SKM-1 (cell line): Measurements from ENCODE around the gene ICAM2.
"Not testable (repeated sequence)": the region's sequence is repeated elsewhere in the genome, so short reads cannot be mapped to it uniquely, and the experiment has no call there.

Source experiments
- DNase-seq: peaks from one replicate; lab custom pipeline; 2025; ENCODE audit not compliant: unreplicated experiment; lab: John Stamatoyannopoulos, UW

ICAM2 gene

DNA sequence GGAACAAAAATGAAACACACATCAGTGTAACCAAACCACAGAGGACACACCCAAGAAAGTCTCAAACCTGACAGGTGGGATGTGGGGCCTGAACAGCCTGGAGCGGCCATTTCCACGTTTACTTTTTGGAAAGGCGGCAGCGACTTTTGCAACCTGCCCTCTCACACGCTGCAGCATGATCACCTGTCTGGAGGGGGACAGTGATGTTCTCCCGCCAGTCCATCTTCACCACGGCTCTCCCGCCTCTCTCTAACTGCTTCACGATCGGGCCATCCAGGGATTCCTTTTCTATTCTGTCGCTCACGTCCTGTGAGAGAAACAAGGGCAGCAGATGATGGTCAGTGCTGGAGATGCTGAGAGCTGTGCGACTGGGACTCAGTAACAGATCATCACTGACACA lies 24.7 kb upstream of the ICAM2 start:
- DNase-seq, result no peak

DNA sequence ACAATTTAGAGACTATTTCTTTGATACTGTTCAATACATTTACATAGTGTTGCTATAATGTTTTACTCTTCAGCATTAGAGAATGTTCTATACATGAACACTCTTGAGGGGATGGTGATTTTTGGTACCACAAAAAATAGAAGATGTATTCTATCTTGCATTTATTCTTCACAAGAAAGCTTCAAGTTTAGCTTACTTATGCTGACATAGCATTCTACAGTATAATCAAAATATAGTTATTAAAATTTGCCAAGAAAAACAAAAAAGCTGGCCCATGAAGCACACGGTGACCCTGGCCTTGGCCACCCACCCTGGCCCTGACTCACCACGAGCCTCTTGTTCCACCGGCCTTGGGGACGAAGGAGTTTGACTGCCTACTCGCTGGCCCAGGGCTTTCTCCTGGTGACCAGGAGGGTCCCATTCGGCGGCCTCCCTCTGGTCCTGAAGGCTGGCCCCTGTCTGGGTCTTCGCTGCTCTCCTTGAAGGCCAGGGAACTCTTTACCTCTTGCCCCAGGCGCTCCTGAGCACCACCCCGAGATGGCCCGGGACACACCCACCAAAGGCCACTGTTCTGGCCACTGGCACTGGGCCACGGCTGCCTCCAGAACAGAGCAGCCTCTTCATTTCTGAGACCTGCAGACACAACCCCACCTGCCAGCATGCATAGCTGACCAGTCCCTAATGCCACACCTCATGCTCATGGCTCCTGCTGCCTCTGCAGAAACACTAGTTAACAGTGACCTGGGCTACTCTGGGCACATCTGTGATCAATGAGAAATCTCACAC lies 22.5 kb upstream of the ICAM2 start:
- DNase-seq, result no peak

DNA sequence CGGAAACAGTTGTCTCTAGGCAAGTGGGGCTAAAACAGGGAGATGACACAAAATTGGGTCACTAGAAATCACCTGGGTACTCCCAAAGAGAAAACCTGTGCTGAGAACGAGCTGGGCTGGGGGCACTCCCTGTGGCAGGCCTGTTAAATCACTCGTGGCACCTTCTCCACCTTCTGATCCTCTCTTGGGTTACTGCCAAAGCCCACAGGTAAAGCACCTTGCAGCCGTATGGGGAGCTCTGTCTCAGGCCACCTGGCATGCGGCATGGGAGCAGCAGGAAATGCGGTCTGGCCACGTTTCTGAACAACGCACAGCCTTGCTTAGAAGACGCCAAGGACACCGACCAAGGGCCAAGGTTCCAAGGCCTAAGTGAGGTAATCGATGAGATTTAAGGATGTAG lies 21.5 kb upstream of the ICAM2 start:
- no peak for DNase-seq

DNA sequence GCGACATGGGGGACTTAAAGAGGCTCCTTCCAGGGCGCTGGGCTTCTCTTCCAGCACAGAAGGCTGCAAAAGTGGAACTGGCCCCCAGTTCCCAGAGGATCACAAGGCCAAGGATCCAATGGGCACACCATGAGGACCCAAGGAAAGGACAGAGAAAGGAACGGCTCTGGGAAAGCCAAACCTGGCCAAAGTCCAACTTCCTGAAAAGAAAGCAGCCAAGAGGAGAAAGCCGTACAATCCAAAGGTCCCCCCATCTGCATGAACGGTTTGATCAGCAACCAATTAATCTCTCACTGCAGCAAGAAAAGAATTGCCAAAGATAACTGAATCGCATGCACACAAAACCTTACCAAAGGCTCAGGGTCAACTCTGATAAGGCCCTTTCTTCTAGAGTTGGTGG lies 19.8 kb upstream of the ICAM2 start:
- no peak for DNase-seq

DNA sequence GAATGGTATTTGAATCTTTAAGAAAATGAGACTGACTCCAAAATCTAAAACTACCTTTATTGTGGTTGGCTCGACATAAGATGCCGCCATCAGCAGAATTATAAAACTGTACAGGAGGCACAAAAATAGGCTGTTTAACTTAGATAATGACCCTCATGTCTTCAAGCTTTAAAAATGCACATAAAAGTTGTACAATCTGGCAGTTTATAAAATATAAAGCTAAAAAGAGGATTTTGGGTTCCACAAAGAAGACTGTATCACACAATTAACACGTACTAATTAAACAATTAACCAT lies 18.6 kb upstream of the ICAM2 start:
- DNase-seq, result no peak

DNA sequence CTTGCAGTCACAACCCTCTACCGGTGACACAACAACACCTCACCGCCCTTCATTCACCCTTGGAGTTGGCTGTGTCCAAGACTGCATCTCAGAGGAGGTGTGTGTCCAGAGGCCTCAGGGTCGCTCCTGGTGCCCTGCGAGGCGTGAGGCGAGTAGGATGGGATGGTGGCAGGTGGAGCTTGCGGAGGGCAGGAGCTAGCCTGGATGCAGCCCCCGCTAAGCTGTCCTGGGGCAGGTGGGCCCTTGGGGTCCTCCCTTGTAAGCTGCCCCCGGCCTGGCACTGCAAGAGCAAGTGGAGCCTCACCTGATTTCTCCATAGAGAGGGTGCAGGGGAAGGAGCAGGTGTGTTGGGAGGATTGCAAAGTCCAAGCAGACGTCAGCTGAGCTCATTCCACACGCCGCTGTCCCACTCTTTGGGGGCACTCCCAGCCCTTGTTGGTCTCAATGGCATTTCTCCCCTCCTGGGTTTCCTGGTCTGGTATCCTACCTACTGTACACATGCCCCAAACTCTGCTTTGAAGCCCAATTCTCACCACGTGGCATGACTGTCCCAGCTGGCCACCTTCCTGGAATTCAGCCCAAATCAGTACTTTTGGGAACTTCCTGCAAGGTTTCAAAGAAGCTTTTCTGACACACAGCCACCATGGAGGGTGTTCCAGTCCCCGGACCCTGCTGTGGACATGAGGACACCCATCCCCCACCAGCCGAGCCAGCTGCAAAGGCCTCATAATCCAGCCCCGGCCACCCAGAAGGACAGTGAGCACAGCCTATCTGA lies 18.1 kb upstream of the ICAM2 start:
- DNase-seq, result no peak

DNA sequence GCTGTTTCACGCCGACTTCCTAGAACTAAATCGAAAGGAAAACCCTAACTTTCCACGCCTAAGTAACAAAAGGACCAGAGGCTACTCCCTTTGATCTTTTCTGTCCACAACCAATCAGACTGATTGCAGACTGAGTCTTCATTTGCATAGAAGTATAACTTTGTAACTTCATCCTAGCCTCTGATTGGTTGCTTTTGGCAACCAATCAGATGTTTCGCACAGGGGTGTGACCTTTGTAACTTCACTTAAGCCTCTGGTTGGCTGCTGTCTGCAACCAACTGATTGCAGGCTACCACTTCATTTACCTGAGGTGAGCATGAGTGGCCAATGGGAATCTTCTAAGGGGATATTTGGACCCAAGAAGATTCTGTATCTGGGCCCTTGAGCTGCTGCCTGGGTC lies 17.4 kb upstream of the ICAM2 start:
- no peak for DNase-seq

DNA sequence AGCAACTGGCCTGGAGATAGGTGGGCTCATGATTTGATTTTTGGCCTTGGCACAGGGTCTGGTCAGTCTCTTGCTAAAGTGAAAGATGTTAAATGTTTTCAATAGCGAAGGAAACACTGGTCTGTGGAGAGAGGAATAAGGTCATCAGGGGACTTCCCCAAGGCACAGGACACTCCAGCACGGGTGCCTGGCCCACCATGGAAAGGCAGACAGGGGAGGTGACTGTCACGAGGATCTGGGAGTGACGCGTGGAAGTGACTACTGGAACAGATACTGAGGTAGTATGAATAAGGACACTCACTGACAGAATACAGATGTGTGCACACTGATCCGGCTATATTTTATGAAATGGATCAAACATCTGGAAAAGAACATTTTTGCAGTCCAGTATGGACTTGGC lies 16.7 kb upstream of the ICAM2 start:
- DNase-seq, result no peak

DNA sequence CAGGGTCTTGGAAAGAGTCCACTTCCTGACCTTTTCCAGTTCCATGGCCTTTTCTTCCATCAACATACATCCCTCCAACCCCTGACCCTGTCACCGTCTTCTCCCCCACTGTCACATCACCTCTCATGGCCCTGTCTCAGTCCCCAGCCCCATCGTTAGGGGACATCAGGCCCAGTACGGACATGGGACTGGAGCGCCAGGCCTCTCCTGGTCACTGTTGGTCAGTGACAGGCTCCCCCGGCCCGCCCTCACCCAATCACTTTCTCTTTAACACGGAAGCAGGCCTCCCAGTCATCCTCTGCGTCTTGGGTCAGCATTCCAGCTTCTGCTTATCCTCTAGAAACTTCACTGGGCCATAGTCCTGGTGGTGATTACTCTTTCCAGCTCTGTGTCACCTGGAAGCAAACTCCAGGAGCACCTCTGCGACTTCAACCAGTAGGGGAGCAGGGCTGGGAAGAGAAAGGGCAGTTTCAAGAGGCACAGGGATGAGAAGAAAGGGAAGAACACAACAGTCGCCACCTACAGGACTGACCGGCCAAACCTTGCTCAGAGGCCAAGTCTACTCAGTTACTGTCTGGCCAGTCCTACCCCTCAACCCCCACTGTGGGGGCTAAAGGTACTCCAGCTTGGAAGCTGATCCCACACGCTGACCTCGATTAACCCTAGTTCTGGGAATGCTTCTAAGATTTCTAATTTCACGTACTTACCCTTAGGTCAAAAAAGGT lies 15.9 kb upstream of the ICAM2 start:
- DNase-seq, result peak; percentile 24

DNA sequence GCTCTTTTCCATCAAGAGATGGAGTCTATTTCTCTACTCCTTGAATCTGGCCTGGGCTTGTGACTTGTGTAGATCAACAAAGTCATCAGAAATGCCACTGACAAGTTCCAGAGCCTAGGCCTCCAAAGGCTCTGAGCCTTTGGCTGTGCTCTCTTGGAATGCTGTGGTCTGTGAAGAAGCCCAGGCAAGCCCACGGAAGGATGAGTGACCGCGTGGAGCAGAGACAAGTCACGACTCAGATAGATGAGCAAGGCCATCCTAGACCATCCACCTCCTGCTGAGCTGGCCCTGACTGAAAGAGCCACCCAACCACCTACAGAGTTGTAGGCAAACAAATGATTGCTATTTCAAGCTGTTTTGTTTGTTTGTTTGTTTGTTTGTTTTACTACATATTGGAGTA lies 11.6 kb upstream of the ICAM2 start:
- DNase-seq, result no peak

DNA sequence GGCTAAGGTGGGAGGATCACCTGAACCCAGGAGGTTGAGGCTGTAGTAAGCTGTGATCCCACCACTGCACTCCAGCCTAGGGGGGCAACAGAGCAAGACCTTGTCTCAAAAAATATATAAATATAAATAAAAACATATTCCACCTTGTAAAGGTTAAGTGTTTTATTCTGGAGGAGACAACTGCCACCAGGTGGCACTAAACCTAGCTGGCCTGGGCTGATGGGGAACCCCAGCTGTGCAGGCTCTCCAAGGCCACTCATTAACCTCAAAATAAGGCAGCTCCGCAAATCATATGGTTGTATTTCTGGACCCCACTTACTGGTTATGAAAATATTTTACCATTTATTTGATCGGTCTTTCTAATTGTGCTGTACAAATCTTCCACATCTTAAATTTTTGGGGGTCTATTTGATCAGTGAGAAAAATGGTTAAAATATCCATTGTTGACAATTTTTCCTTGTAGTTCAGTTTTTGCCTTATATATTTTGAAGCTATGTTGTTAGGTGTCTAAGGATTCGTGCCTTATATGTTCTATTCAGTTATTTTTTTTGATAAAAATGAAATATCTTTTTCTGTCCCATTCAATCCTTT lies 8.5 kb upstream of the ICAM2 start:
- DNase-seq, result peak; percentile 32

DNA sequence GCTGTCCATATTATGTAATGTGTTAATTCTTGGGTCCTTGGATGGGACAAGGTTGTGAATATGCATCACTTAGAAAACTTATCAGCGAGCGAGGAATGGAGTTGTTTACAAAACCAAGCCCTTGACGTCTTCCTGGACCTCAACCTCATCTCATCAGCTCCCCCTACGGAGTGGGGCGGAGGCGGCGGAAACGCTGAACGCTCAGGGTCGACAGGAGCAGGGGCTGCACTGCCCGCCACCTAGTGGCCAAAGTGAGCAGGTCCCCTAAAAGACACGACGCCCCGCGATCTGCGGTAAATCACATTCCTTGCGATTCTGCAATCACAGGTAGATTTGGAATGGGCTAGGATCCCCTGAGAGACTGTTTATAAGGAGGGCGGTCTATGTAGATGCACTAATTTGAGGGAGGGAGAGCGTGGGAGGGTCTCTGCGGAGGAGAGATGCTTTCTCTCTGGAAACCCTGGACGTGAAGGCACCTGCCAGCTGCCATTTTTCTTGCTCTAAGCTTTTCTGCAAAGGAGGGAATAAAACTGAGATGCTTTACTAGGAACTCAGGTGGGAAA lies 5.4 kb upstream of the ICAM2 start:
- peak; percentile 58 for DNase-seq

DNA sequence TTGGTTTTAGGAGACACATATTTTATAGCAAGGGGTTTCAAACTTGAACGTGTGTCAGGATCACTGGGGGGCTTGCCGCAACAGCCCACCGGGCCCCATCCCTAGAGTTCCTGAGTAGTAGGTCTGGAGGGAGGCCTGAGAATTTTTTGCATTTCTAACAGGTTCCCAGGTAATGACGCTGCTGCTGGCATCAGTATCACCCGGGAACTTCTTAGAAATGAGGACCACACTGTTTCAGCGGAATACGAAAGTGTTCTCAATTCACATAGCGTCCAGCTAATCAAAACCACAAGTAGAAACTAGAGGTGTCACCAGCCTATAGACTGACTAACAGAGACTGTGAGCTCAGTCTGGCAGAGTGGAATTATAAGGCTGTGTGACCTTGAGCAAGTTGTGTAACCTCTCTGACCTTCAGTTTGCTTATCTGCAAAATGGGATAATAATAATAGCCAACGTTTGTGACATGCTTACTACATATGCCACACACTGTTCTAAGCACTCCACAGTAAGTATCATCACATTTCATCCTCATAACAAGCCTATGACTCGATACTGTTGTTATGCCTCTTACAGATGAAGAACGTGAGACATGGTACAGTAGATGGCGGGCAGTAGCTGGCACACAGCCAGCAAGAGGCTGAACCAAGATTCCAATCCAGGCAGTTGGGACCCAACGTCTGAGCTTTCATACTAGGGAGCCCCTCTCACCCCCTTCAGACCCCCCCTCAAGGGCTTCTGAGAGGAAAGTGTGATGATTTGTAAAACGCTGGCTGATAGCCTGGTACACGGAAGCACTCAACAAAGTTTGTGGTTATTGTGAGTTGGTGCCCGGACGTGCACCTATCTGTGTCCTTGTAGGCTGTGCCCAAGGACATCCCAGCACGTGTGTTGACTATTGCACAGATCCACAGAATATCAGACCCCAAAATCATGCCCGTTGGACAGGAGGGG lies 4.6 kb upstream of the ICAM2 start:
- DNase-seq, result no peak

DNA sequence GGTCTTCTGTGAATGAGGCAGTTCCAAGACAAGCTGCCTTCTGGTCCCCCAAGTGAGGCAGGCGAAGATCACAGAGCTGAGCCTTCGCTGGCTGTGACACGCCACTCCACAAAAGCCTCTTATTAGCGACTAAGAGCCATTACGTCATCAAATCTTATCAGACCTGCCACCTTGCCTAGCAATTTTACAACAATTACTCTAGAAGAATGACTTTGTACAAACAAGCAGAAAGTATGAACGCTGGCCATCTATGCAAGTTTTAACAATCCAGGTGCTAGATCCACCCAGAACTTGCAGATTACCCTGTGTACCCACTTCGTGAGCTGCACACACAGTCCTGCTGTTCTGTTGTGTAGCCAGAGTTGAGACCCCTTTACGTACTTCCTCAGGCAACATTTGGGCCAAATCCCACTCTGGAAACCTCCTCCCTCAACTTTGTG lies 3.8 kb upstream of the ICAM2 start:
- DNase-seq, result no peak

DNA sequence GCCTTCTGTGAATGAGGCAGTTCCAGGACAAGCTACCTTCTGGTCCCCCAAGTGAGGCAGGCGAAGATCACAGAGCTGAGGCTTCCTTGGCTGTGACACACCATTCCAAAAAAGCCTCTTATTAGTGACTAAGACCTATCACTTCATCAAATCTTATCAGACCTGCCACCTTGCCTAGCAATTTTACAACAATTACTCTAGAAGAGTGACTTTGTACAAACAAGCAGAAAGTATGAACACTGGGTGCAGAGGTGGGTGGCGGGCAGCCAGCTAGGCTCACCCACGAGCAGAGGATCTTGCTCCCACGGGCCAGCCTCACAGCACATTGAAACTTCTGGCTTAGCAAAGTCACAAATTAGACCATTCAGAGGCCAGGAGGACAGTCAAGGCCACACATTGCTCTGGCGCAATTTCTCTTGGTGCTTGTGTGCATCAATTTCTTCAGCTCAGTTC lies 2.2 kb upstream of the ICAM2 start:
- no peak for DNase-seq

DNA sequence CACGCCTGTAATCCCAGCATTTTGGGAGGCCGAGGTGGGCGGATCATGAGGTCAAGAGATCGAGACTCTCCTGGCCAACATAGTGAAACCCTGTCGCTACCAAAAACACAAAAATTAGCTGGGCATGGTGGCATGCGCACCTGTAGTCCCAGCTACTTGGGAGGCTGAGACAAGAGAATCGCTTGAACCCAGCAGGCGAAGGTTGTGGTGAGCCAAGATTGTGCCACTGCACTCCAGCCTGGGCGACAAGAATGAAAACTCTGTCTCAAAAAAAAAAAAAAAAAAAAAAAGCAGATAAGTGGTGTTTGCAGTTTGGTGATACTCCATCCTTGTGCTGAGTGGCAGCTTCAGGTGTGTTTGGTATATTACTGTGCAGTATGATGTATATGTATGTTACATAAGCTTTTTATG lies 877 bp downstream of the ICAM2 start:
- not testable (repeated sequence) for DNase-seq

DNA sequence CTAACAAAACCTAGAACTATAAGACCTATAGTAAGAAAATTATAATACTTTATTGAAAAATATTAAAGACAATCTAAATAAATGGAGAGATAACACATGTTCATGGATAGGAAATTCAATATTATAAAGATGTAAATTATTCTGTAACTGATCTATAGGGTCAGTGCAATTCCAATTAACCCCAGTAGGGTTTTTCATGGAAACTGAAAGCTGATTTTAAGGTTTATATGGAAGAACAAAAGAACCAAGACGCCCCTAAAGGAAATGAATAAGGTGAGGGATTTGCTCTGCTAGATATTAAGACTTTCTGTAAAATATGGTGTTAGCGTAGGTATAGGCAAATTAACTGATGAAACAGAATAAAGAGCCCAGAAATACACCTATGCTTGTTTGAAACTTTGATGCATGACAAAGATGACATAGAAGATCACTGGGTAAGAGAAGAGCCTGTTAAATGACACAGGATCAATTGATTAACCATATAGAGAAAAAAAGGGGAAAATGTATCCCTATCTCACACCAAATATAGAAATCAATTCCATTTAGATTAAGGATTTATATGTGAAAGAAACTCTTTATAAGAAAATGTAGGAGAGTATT lies 3.0 kb downstream of the ICAM2 start:
- no peak for DNase-seq

DNA sequence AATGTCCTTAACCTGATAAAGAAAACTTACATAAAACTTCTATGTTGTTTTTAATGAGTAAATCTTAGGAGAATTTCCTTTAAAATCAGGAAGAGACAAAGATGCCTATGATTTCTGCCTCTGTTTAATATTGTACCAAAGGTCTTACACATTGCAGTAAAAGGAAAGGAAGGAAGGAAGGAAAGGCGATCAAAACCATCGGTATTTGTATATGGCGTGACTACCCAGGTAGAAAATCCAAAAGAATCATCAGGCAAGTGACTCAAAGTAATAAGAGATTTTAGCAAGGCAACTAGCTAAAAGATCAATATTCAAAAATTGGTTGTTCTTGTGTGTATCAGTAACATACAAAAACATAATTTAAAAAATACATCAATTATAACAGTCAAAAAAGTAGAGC lies 3.5 kb downstream of the ICAM2 start:
- no peak for DNase-seq

DNA sequence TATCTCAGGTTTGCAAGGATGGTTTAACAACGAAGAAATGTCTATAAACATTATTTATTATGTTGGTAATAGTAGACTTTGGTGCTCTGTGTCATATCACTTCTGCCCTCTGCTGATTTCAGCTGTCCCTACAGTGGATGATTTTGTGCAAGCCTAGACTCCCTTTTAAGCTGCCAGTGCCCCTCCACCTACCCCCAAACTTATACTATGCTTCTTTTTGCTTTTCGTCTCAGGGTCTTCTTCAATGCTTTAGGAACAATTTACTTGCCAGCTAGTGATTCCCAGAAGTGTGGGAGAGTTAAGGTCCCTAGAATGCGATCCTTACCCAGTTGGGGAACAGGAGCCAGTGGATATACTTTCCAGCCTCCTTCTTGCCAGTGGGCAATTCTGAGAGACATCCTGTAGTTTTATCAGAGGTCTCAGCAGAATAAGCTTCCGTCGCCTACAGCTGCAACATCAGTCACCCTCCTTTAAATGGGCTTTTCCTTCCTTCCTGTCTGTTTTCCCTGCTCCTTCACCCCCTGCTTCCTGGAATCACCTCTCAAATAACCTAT lies 4.1 kb downstream of the ICAM2 start:
- DNase-seq, result no peak
